ENCODE results near the gene MRPS11. TPM values are rescaled to one million over a fixed set of nuclear protein-coding genes. Genes with fewer than 3 reads are reported as not detected.
"Not testable (repeated sequence)": the region's sequence is repeated elsewhere in the genome, so short reads cannot be mapped to it uniquely, and the experiment has no call there.

Gene MRPS11
- total and polyA plus RNA-seq, 2 donors: 38.5 to 59.6 TPM

- H3K27ac ChIP-seq (ENCODE audit: low read depth in 1 of 2, low read length in 1 of 2): peak overlapping the region; percentile 79 to 89
- DNase-seq (ENCODE audit: low read depth in 6 of 9, low spot score in 9 of 9): peak in 3 of 9 donors; percentile 15 to 32 (median 22)
- H3K36me3 ChIP-seq (ENCODE audit: control insufficient read depth in 2 of 2, insufficient read depth in 2 of 2, low read length in 1 of 2): peaks cover 28 to 29% of the 10 kb centered on the region in 2 donors
- H3K9me3 ChIP-seq (ENCODE audit: control insufficient read depth in 2 of 2, insufficient read depth in 1 of 2, low read length in 1 of 2): no peaks in the 10 kb centered on the region
- no peaks in the 10 kb centered on the region for H3K27me3 ChIP-seq (ENCODE audit: control insufficient read depth in 2 of 2, insufficient read depth in 1 of 2, low read length in 1 of 2)
- H3K4me3 ChIP-seq (ENCODE audit: low read length in 2 of 2): peak overlapping the region; percentile 93 to 94
- WGBS: 10% methylated on average over 17 of the region's 17 CpGs
- H3K4me1 ChIP-seq (ENCODE audit: control insufficient read depth in 2 of 2, insufficient read depth in 2 of 2, low read length in 2 of 2): peaks cover 10 to 13% of the 10 kb centered on the region in 2 donors
Observed at GRCh38 chr15:88467935-88468528, 524 bp downstream of the MRPS11 start.

- WGBS: over 99% methylated on average over 10 of the region's 10 CpGs
- H3K27ac ChIP-seq (ENCODE audit: low read depth in 1 of 2, low read length in 1 of 2): not testable (repeated sequence)
- H3K4me3 ChIP-seq (ENCODE audit: low read length in 2 of 2): peak overlapping the region in 1 of 2 donors; percentile 94
Observed at GRCh38 chr15:88468721-88469120, 1.2 kb downstream of the MRPS11 start.

GRCh38 chr15:88469321-88469720 is 1.8 kb downstream of the MRPS11 start:
- H3K27ac ChIP-seq (ENCODE audit: low read depth in 1 of 2, low read length in 1 of 2): no peak overlapping the region
- H3K9me3 ChIP-seq (ENCODE audit: control insufficient read depth in 2 of 2, insufficient read depth in 1 of 2, low read length in 1 of 2): no peaks in the 10 kb centered on the region
- H3K27me3 ChIP-seq (ENCODE audit: control insufficient read depth in 2 of 2, insufficient read depth in 1 of 2, low read length in 1 of 2): no peaks in the 10 kb centered on the region
- H3K36me3 ChIP-seq (ENCODE audit: control insufficient read depth in 2 of 2, insufficient read depth in 2 of 2, low read length in 1 of 2): peaks cover 22 to 23% of the 10 kb centered on the region in 2 donors
- H3K4me3 ChIP-seq (ENCODE audit: low read length in 2 of 2): no peak overlapping the region
- peaks cover 10 to 13% of the 10 kb centered on the region in 2 donors for H3K4me1 ChIP-seq (ENCODE audit: control insufficient read depth in 2 of 2, insufficient read depth in 2 of 2, low read length in 2 of 2)
- DNase-seq (ENCODE audit: low read depth in 6 of 9, low spot score in 9 of 9): no peak
- 96% methylated on average over 2 of the region's 2 CpGs for WGBS

More at GRCh38 chr15:88468721-88469120, 1.2 kb downstream of the MRPS11 start:
- not testable (repeated sequence) for H3K9me3 ChIP-seq (ENCODE audit: control insufficient read depth in 2 of 2, insufficient read depth in 1 of 2, low read length in 1 of 2); DNase-seq (ENCODE audit: low read depth in 6 of 9, low spot score in 9 of 9); H3K27me3 ChIP-seq (ENCODE audit: control insufficient read depth in 2 of 2, insufficient read depth in 1 of 2, low read length in 1 of 2)
- H3K4me1 ChIP-seq (ENCODE audit: control insufficient read depth in 2 of 2, insufficient read depth in 2 of 2, low read length in 2 of 2): peaks cover 10 to 13% of the 10 kb centered on the region in 2 donors
- H3K36me3 ChIP-seq (ENCODE audit: control insufficient read depth in 2 of 2, insufficient read depth in 2 of 2, low read length in 1 of 2): peaks cover 27 to 29% of the 10 kb centered on the region in 2 donors

- H3K27ac ChIP-seq (ENCODE audit: low read depth in 1 of 2, low read length in 1 of 2): no peak overlapping the region
- no peaks in the 10 kb centered on the region for H3K27me3 ChIP-seq (ENCODE audit: control insufficient read depth in 2 of 2, insufficient read depth in 1 of 2, low read length in 1 of 2)
- H3K36me3 ChIP-seq (ENCODE audit: control insufficient read depth in 2 of 2, insufficient read depth in 2 of 2, low read length in 1 of 2): peaks cover 26 to 27% of the 10 kb centered on the region in 2 donors
- WGBS: 98% methylated on average over 6 of the region's 6 CpGs
- H3K4me3 ChIP-seq (ENCODE audit: low read length in 2 of 2): no peak overlapping the region
- DNase-seq (ENCODE audit: low read depth in 6 of 9, low spot score in 9 of 9): no peak
- H3K4me1 ChIP-seq (ENCODE audit: control insufficient read depth in 2 of 2, insufficient read depth in 2 of 2, low read length in 2 of 2): peaks cover 10 to 13% of the 10 kb centered on the region in 2 donors
- H3K9me3 ChIP-seq (ENCODE audit: control insufficient read depth in 2 of 2, insufficient read depth in 1 of 2, low read length in 1 of 2): no peaks in the 10 kb centered on the region
Observed at GRCh38 chr15:88470625-88471372, 3.3 kb downstream of the MRPS11 start.

- Histone ChIP-seq H3K4me3 (ENCODE audit: low read length in 2 of 2) (no peak overlapping the region), H3K27ac (ENCODE audit: low read depth in 1 of 2, low read length in 1 of 2) (no peak overlapping the region), H3K27me3 (ENCODE audit: control insufficient read depth in 2 of 2, insufficient read depth in 1 of 2, low read length in 1 of 2) (no peaks in the 10 kb centered on the region), H3K36me3 (ENCODE audit: control insufficient read depth in 2 of 2, insufficient read depth in 2 of 2, low read length in 1 of 2) (peaks cover 36 to 37% of the 10 kb centered on the region in 2 donors), H3K9me3 (ENCODE audit: control insufficient read depth in 2 of 2, insufficient read depth in 1 of 2, low read length in 1 of 2) (no peaks in the 10 kb centered on the region), H3K4me1 (ENCODE audit: control insufficient read depth in 2 of 2, insufficient read depth in 2 of 2, low read length in 2 of 2) (peaks cover 7 to 8% of the 10 kb centered on the region in 2 donors)
- no peak for DNase-seq (ENCODE audit: low read depth in 6 of 9, low spot score in 9 of 9)
- WGBS: 99% methylated on average over 4 of the region's 4 CpGs
Observed at GRCh38 chr15:88472225-88472624, 4.7 kb downstream of the MRPS11 start.

GRCh38 chr15:88473661-88474293 is 6.3 kb downstream of the MRPS11 start:
- 98% methylated on average over 4 of the region's 4 CpGs for WGBS
- not testable (repeated sequence) for H3K9me3 ChIP-seq (ENCODE audit: control insufficient read depth in 2 of 2, insufficient read depth in 1 of 2, low read length in 1 of 2); H3K27me3 ChIP-seq (ENCODE audit: control insufficient read depth in 2 of 2, insufficient read depth in 1 of 2, low read length in 1 of 2); H3K4me1 ChIP-seq (ENCODE audit: control insufficient read depth in 2 of 2, insufficient read depth in 2 of 2, low read length in 2 of 2); H3K27ac ChIP-seq (ENCODE audit: low read depth in 1 of 2, low read length in 1 of 2); DNase-seq (ENCODE audit: low read depth in 6 of 9, low spot score in 9 of 9); H3K4me3 ChIP-seq (ENCODE audit: low read length in 2 of 2)
- H3K36me3 ChIP-seq (ENCODE audit: control insufficient read depth in 2 of 2, insufficient read depth in 2 of 2, low read length in 1 of 2): peaks cover 43 to 46% of the 10 kb centered on the region in 2 donors

- Histone ChIP-seq H3K9me3 (ENCODE audit: control insufficient read depth in 2 of 2, insufficient read depth in 1 of 2, low read length in 1 of 2) (no peaks in the 10 kb centered on the region), H3K27ac (ENCODE audit: low read depth in 1 of 2, low read length in 1 of 2) (no peak overlapping the region), H3K4me1 (ENCODE audit: control insufficient read depth in 2 of 2, insufficient read depth in 2 of 2, low read length in 2 of 2) (no peaks in the 10 kb centered on the region), H3K27me3 (ENCODE audit: control insufficient read depth in 2 of 2, insufficient read depth in 1 of 2, low read length in 1 of 2) (no peaks in the 10 kb centered on the region), H3K36me3 (ENCODE audit: control insufficient read depth in 2 of 2, insufficient read depth in 2 of 2, low read length in 1 of 2) (peaks cover 38 to 45% of the 10 kb centered on the region in 2 donors), H3K4me3 (ENCODE audit: low read length in 2 of 2) (no peak overlapping the region)
- 92% methylated on average over 8 of the region's 8 CpGs for WGBS
- DNase-seq (ENCODE audit: low read depth in 6 of 9, low spot score in 9 of 9): peak in 3 of 9 donors; percentile 15 to 41 (median 25)
Observed at GRCh38 chr15:88476635-88477060, 9.1 kb downstream of the MRPS11 start.

GRCh38 chr15:88477126-88477525 is 9.6 kb downstream of the MRPS11 start:
- Histone ChIP-seq H3K36me3 (ENCODE audit: control insufficient read depth in 2 of 2, insufficient read depth in 2 of 2, low read length in 1 of 2) (peaks cover 38 to 41% of the 10 kb centered on the region in 2 donors), H3K4me3 (ENCODE audit: low read length in 2 of 2) (no peak overlapping the region), H3K4me1 (ENCODE audit: control insufficient read depth in 2 of 2, insufficient read depth in 2 of 2, low read length in 2 of 2) (no peaks in the 10 kb centered on the region), H3K9me3 (ENCODE audit: control insufficient read depth in 2 of 2, insufficient read depth in 1 of 2, low read length in 1 of 2) (no peaks in the 10 kb centered on the region), H3K27me3 (ENCODE audit: control insufficient read depth in 2 of 2, insufficient read depth in 1 of 2, low read length in 1 of 2) (no peaks in the 10 kb centered on the region), H3K27ac (ENCODE audit: low read depth in 1 of 2, low read length in 1 of 2) (no peak overlapping the region)
- WGBS: 97% methylated on average over 7 of the region's 7 CpGs
- DNase-seq (ENCODE audit: low read depth in 6 of 9, low spot score in 9 of 9): no peak

GRCh38 chr15:88477904-88478303 is 10.4 kb downstream of the MRPS11 start:
- WGBS: 97% methylated on average over 5 of the region's 5 CpGs
- H3K4me3 ChIP-seq (ENCODE audit: low read length in 2 of 2): no peak overlapping the region
- no peak for DNase-seq (ENCODE audit: low read depth in 6 of 9, low spot score in 9 of 9)
- H3K36me3 ChIP-seq (ENCODE audit: control insufficient read depth in 2 of 2, insufficient read depth in 2 of 2, low read length in 1 of 2): peaks cover 32 to 36% of the 10 kb centered on the region in 2 donors
- H3K27me3 ChIP-seq (ENCODE audit: control insufficient read depth in 2 of 2, insufficient read depth in 1 of 2, low read length in 1 of 2): no peaks in the 10 kb centered on the region
- no peaks in the 10 kb centered on the region for H3K4me1 ChIP-seq (ENCODE audit: control insufficient read depth in 2 of 2, insufficient read depth in 2 of 2, low read length in 2 of 2)
- H3K27ac ChIP-seq (ENCODE audit: low read depth in 1 of 2, low read length in 1 of 2): no peak overlapping the region
- H3K9me3 ChIP-seq (ENCODE audit: control insufficient read depth in 2 of 2, insufficient read depth in 1 of 2, low read length in 1 of 2): no peaks in the 10 kb centered on the region
